Measurements from ENCODE around the gene ACACA. TPM values are rescaled to one million over a fixed set of nuclear protein-coding genes. Genes with fewer than 3 reads are reported as not detected.

The ACACA gene
- total and polyA plus RNA-seq, 2 donors from 2014 or later: 13.8 to 34.9 TPM

GRCh38 chr17:37048811-37049210 lies 357.8 kb downstream of the ACACA start:
- H3K36me3 ChIP-seq (ENCODE audit: control insufficient read depth in 2 of 3, insufficient read depth in 3 of 3, low read length in 3 of 3): peaks cover 0 to 5% (median 3%) of the 10 kb centered on the region in 3 donors
- no peaks in the 10 kb centered on the region for H3K27me3 ChIP-seq (ENCODE audit: control insufficient read depth, insufficient read depth, low read length)
- H3K4me3 ChIP-seq (ENCODE audit: low read length in 3 of 3): no peak overlapping the region
- H3K9me3 ChIP-seq (ENCODE audit: control insufficient read depth in 2 of 3, insufficient read depth in 1 of 3, low read length in 3 of 3): no peaks in the 10 kb centered on the region
- H3K9ac ChIP-seq (ENCODE audit: low read length in 3 of 3): no peak overlapping the region
- DNase-seq (no peak), FAIRE-seq (no peak)
- no peak overlapping the region for H3K27ac ChIP-seq (ENCODE audit: low read depth in 2 of 2, low read length in 2 of 2)
- H3K4me1 ChIP-seq (ENCODE audit: control insufficient read depth in 2 of 3, insufficient read depth in 2 of 3, low read depth in 1 of 3, low read length in 3 of 3): peaks cover 0 to 17% (median 5%) of the 10 kb centered on the region in 3 donors
- no peak for TF ChIP-seq CTCF (IDR thresholded peaks at IDR 0.05; ENCODE audit: borderline replicate concordance, extremely low read depth, insufficient read depth)
- intact Hi-C loops (cut with DNase I): no loop called here

GRCh38 chr17:37047631-37048104 lies 359.0 kb downstream of the ACACA start:
- DNase-seq (peak; percentile 85 to 94 (median 90)), FAIRE-seq (no peak)
- Histone ChIP-seq H3K4me3 (ENCODE audit: low read length in 3 of 3) (no peak overlapping the region), H3K9ac (ENCODE audit: low read length in 3 of 3) (no peak overlapping the region), H3K27me3 (ENCODE audit: control insufficient read depth, insufficient read depth, low read length) (no peaks in the 10 kb centered on the region), H3K9me3 (ENCODE audit: control insufficient read depth in 2 of 3, insufficient read depth in 1 of 3, low read length in 3 of 3) (no peaks in the 10 kb centered on the region), H3K36me3 (ENCODE audit: control insufficient read depth in 2 of 3, insufficient read depth in 3 of 3, low read length in 3 of 3) (peaks cover 0 to 5% (median 3%) of the 10 kb centered on the region in 3 donors), H3K27ac (ENCODE audit: low read depth in 2 of 2, low read length in 2 of 2) (no peak overlapping the region), H3K4me1 (ENCODE audit: control insufficient read depth in 2 of 3, insufficient read depth in 2 of 3, low read depth in 1 of 3, low read length in 3 of 3) (peaks cover 0 to 14% (median 5%) of the 10 kb centered on the region in 3 donors)
- intact Hi-C loops (cut with DNase I): no loop called here
- peak; percentile 92 for TF ChIP-seq CTCF (IDR thresholded peaks at IDR 0.05; ENCODE audit: borderline replicate concordance, extremely low read depth, insufficient read depth)

- H3K4me1 ChIP-seq (ENCODE audit: control insufficient read depth in 2 of 3, insufficient read depth in 2 of 3, low read depth in 1 of 3, low read length in 3 of 3): peaks cover 0 to 8% (median 0%) of the 10 kb centered on the region in 3 donors
- H3K27me3 ChIP-seq (ENCODE audit: control insufficient read depth, insufficient read depth, low read length): no peaks in the 10 kb centered on the region
- no peak overlapping the region for H3K9ac ChIP-seq (ENCODE audit: low read length in 3 of 3)
- no peak for TF ChIP-seq CTCF (IDR thresholded peaks at IDR 0.05; ENCODE audit: borderline replicate concordance, extremely low read depth, insufficient read depth)
- H3K27ac ChIP-seq (ENCODE audit: low read depth in 2 of 2, low read length in 2 of 2): no peak overlapping the region
- DNase-seq (no peak), FAIRE-seq (no peak)
- H3K36me3 ChIP-seq (ENCODE audit: control insufficient read depth in 2 of 3, insufficient read depth in 3 of 3, low read length in 3 of 3): peaks cover 0 to 3% (median 0%) of the 10 kb centered on the region in 3 donors
- no peaks in the 10 kb centered on the region for H3K9me3 ChIP-seq (ENCODE audit: control insufficient read depth in 2 of 3, insufficient read depth in 1 of 3, low read length in 3 of 3)
- intact Hi-C loops (cut with DNase I): no loop called here
- no peak overlapping the region for H3K4me3 ChIP-seq (ENCODE audit: low read length in 3 of 3)
These were observed 361.2 kb downstream of the ACACA start for GRCh38 chr17:37045351-37045922.

Data from kidney (tissue), 14 donors.